CD4-positive, alpha-beta T cell treated with Interleukin-1 beta for 1 hour (primary cell): ENCODE data around the gene AQP12B.
"Not testable (repeated sequence)": the region's sequence is repeated elsewhere in the genome, so short reads cannot be mapped to it uniquely, and the experiment has no call there.

ENCODE experiments used
- DNase-seq, 2 donors: peaks; one replicate each; pipeline ENCODE4 v3.0.0-alpha.2; 2020 to 2022

AQP12B gene

GRCh38 chr2:240701091-240701735, 18.5 kb upstream of the AQP12B start:
- DNase-seq = no peak

- DNase-seq = not testable (repeated sequence)
Observed at GRCh38 chr2:240700616-240701015, 17.9 kb upstream of the AQP12B start.

GRCh38 chr2:240699835-240700234, 17.1 kb upstream of the AQP12B start:
- not testable (repeated sequence) for DNase-seq

GRCh38 chr2:240698852-240699561, 16.3 kb upstream of the AQP12B start:
- DNase-seq = not testable (repeated sequence)

GRCh38 chr2:240696469-240696868, 13.8 kb upstream of the AQP12B start:
- DNase-seq = not testable (repeated sequence)

GRCh38 chr2:240695593-240695992, 12.9 kb upstream of the AQP12B start:
- DNase-seq = not testable (repeated sequence)

- not testable (repeated sequence) for DNase-seq
Observed at GRCh38 chr2:240694304-240694703, 11.6 kb upstream of the AQP12B start.

- not testable (repeated sequence) for DNase-seq
Observed at GRCh38 chr2:240692583-240693561, 10.2 kb upstream of the AQP12B start.

- DNase-seq = not testable (repeated sequence)
Observed at GRCh38 chr2:240691631-240692420, 9.1 kb upstream of the AQP12B start, which contains the start of gene AQP12A. Gene AQP12A (plus strand): TSS chr2:240691866. CDS start chr2:240691914, 48 bp downstream.

- not testable (repeated sequence) for DNase-seq
Observed at GRCh38 chr2:240691075-240691427, 8.4 kb upstream of the AQP12B start.

GRCh38 chr2:240690421-240691074, 7.9 kb upstream of the AQP12B start:
- not testable (repeated sequence) for DNase-seq

GRCh38 chr2:240689975-240690374, 7.3 kb upstream of the AQP12B start:
- no peak for DNase-seq

GRCh38 chr2:240688553-240688919, 5.9 kb upstream of the AQP12B start:
- DNase-seq = no peak

- DNase-seq = no peak
Observed at GRCh38 chr2:240687741-240688552, 5.3 kb upstream of the AQP12B start.

- DNase-seq = no peak
Observed at GRCh38 chr2:240687045-240687740, 4.5 kb upstream of the AQP12B start.

GRCh38 chr2:240686460-240686859, 3.8 kb upstream of the AQP12B start:
- no peak for DNase-seq

- DNase-seq = no peak
Observed at GRCh38 chr2:240685771-240686371, 3.2 kb upstream of the AQP12B start.

- DNase-seq = not testable (repeated sequence)
Observed at GRCh38 chr2:240683980-240684728, 1.5 kb upstream of the AQP12B start.
